Muscle layer of colon (tissue), 2 donors: ENCODE data around the gene APEX1.
"Not testable (repeated sequence)": the region's sequence is repeated elsewhere in the genome, so short reads cannot be mapped to it uniquely, and the experiment has no call there.

ENCODE experiments used
- H3K27ac ChIP-seq: one replicate; pipeline ENCODE4 v1.7.0; 2013; ENCODE audit warnings: low read depth, mild to moderate bottlenecking, low read length, moderate library complexity
- H3K27me3 ChIP-seq, 2 donors: one replicate each; pipeline ENCODE4 v1.7.0; 2013; ENCODE audit warnings: low read length in 2 of 2, mild to moderate bottlenecking in 2 of 2; ENCODE audit not compliant: insufficient read depth in 2 of 2, control insufficient read depth in 1 of 2
- H3K36me3 ChIP-seq: one replicate; pipeline ENCODE4 v1.7.0; 2013; ENCODE audit warnings: mild to moderate bottlenecking, low read length; ENCODE audit not compliant: insufficient read depth
- H3K4me1 ChIP-seq: one replicate; pipeline ENCODE4 v1.7.0; 2013; ENCODE audit warnings: mild to moderate bottlenecking, low read length; ENCODE audit not compliant: insufficient read depth
- H3K4me3 ChIP-seq, 2 donors: one replicate each; pipeline ENCODE4 v1.7.0; 2013; ENCODE audit warnings: low read length in 2 of 2, low read depth in 1 of 2, mild to moderate bottlenecking in 1 of 2, moderate library complexity in 1 of 2
- H3K9ac ChIP-seq: one replicate; pipeline ENCODE4 v1.7.0; 2013; ENCODE audit warnings: low read length
- H3K9me3 ChIP-seq: one replicate; pipeline ENCODE4 v1.7.0; 2013; ENCODE audit warnings: mild to moderate bottlenecking, low read length
- donor health status: abdominal sarcoma.
- donor health status: Adenocarcinoma of cecum.

APEX1 gene

GRCh38 chr14:20501346-20501745 is 46.3 kb downstream of the APEX1 start:
- no peak overlapping the region for H3K27ac ChIP-seq
- no peaks in the 10 kb centered on the region for H3K4me1 ChIP-seq
- H3K36me3 ChIP-seq, result no peaks in the 10 kb centered on the region
- no peaks in the 10 kb centered on the region for H3K27me3 ChIP-seq
- no peaks in the 10 kb centered on the region for H3K9me3 ChIP-seq
- H3K4me3 ChIP-seq, result no peak overlapping the region
- H3K9ac ChIP-seq, result no peak overlapping the region

- H3K27ac ChIP-seq, result no peak overlapping the region
- H3K4me3 ChIP-seq, result no peak overlapping the region
- H3K9ac ChIP-seq, result no peak overlapping the region
Observed at GRCh38 chr14:20503898-20504297, 48.9 kb downstream of the APEX1 start.

GRCh38 chr14:20506276-20506675 is 51.2 kb downstream of the APEX1 start:
- not testable (repeated sequence) for H3K36me3 ChIP-seq, H3K4me1 ChIP-seq, H3K27me3 ChIP-seq, H3K9ac ChIP-seq, H3K27ac ChIP-seq, H3K9me3 ChIP-seq, H3K4me3 ChIP-seq

More at GRCh38 chr14:20503898-20504297, 48.9 kb downstream of the APEX1 start:
- no peaks in the 10 kb centered on the region for H3K27me3 ChIP-seq
- no peaks in the 10 kb centered on the region for H3K9me3 ChIP-seq
- H3K4me1 ChIP-seq, result no peaks in the 10 kb centered on the region
- no peaks in the 10 kb centered on the region for H3K36me3 ChIP-seq

- not testable (repeated sequence) for H3K4me1 ChIP-seq, H3K4me3 ChIP-seq, H3K9me3 ChIP-seq, H3K27me3 ChIP-seq, H3K27ac ChIP-seq, H3K9ac ChIP-seq, H3K36me3 ChIP-seq
Observed at GRCh38 chr14:20506752-20507151, 51.7 kb downstream of the APEX1 start.
